Stimulated activated naive CD8-positive, alpha-beta T cell treated with anti-CD3 and anti-CD28 coated beads, Interleukin-15, Interleukin-2, amounts not matched to agents 100 ng/mL and 50 ng/mL, for 24 hours (primary cell): ENCODE data around the gene NDE1.
"Not testable (repeated sequence)": the region's sequence is repeated elsewhere in the genome, so short reads cannot be mapped to it uniquely, and the experiment has no call there.

Source experiments
- H3K27ac Mint-ChIP-seq: one replicate; pipeline ENCODE4 v1.8.0; 2021; ENCODE audit warnings: mild to moderate bottlenecking, mixed read lengths
- H3K27me3 Mint-ChIP-seq: one replicate; pipeline ENCODE4 v1.8.0; 2021; ENCODE audit warnings: mixed read lengths
- H3K36me3 Mint-ChIP-seq: one replicate; pipeline ENCODE4 v1.8.0; 2021; ENCODE audit warnings: low read depth, mixed read lengths
- H3K4me1 Mint-ChIP-seq: one replicate; pipeline ENCODE4 v1.8.0; 2021; ENCODE audit warnings: low read depth, mixed read lengths
- H3K4me3 Mint-ChIP-seq: one replicate; pipeline ENCODE4 v1.8.0; 2021; ENCODE audit warnings: mild to moderate bottlenecking, mixed read lengths
- H3K9me3 Mint-ChIP-seq: one replicate; pipeline ENCODE4 v1.8.0; 2021; ENCODE audit warnings: mixed read lengths

Gene NDE1

GRCh38 chr16:15642557-15643047, 7.4 kb upstream of the NDE1 start:
- no peaks in the 10 kb centered on the region for H3K9me3 Mint-ChIP-seq
- peaks cover 20% of the 10 kb centered on the region for H3K36me3 Mint-ChIP-seq
- no peaks in the 10 kb centered on the region for H3K27me3 Mint-ChIP-seq
- peak overlapping the region; percentile 97 for H3K27ac Mint-ChIP-seq
- peak overlapping the region; percentile 92 for H3K4me3 Mint-ChIP-seq
- H3K4me1 Mint-ChIP-seq = peaks cover 70% of the 10 kb centered on the region

- peaks cover 65% of the 10 kb centered on the region for H3K4me1 Mint-ChIP-seq
- H3K9me3 Mint-ChIP-seq = no peaks in the 10 kb centered on the region
- peak within 1 kb of the TSS; percentile 92 for H3K4me3 Mint-ChIP-seq
- peak within 1 kb of the TSS; percentile 97 for H3K27ac Mint-ChIP-seq
- peaks cover 13% of the 10 kb centered on the region for H3K36me3 Mint-ChIP-seq
- no peaks in the 10 kb centered on the region for H3K27me3 Mint-ChIP-seq
Measured at GRCh38 chr16:15643048-15643945, 6.7 kb upstream of the NDE1 start, which contains the start of gene MARF1. Gene MARF1, minus strand, starts transcription at chr16:15643154. Its CDS starts 3,921 bp downstream, at chr16:15639233.

- Mint-ChIP-seq H3K36me3 (peaks cover 7% of the 10 kb centered on the region), H3K27ac (peak overlapping the region; percentile 97), H3K4me3 (peak overlapping the region; percentile 92), H3K4me1 (peaks cover 59% of the 10 kb centered on the region), H3K27me3 (no peaks in the 10 kb centered on the region), H3K9me3 (no peaks in the 10 kb centered on the region)
Measured at GRCh38 chr16:15643946-15644250, 6.1 kb upstream of the NDE1 start.

- Mint-ChIP-seq H3K4me1 (peaks cover 55% of the 10 kb centered on the region), H3K4me3 (peak overlapping the region; percentile 92), H3K36me3 (peaks cover 4% of the 10 kb centered on the region), H3K9me3 (no peaks in the 10 kb centered on the region), H3K27ac (peak overlapping the region; percentile 97), H3K27me3 (no peaks in the 10 kb centered on the region)
Measured at GRCh38 chr16:15644267-15644961, 5.6 kb upstream of the NDE1 start.

GRCh38 chr16:15644962-15645465, 5.0 kb upstream of the NDE1 start:
- peaks cover 53% of the 10 kb centered on the region for H3K4me1 Mint-ChIP-seq
- not testable (repeated sequence) for H3K27ac Mint-ChIP-seq, H3K4me3 Mint-ChIP-seq, H3K36me3 Mint-ChIP-seq, H3K27me3 Mint-ChIP-seq, H3K9me3 Mint-ChIP-seq

GRCh38 chr16:15646557-15647293, 3.3 kb upstream of the NDE1 start:
- not testable (repeated sequence) for H3K27ac Mint-ChIP-seq, H3K4me3 Mint-ChIP-seq, H3K36me3 Mint-ChIP-seq, H3K27me3 Mint-ChIP-seq, H3K9me3 Mint-ChIP-seq
- peaks cover 40% of the 10 kb centered on the region for H3K4me1 Mint-ChIP-seq

- Mint-ChIP-seq H3K36me3 (peaks cover 10% of the 10 kb centered on the region), H3K9me3 (no peaks in the 10 kb centered on the region), H3K27ac (peak overlapping the region; percentile 55), H3K27me3 (no peaks in the 10 kb centered on the region), H3K4me1 (peaks cover 41% of the 10 kb centered on the region), H3K4me3 (no peak overlapping the region)
Measured at GRCh38 chr16:15647294-15648014, 2.6 kb upstream of the NDE1 start.

GRCh38 chr16:15648135-15648730, 1.8 kb upstream of the NDE1 start:
- Mint-ChIP-seq H3K4me3 (no peak overlapping the region), H3K36me3 (peaks cover 17% of the 10 kb centered on the region), H3K27ac (no peak overlapping the region), H3K9me3 (no peaks in the 10 kb centered on the region), H3K27me3 (no peaks in the 10 kb centered on the region), H3K4me1 (peaks cover 49% of the 10 kb centered on the region)

GRCh38 chr16:15649311-15649710, 734 bp upstream of the NDE1 start:
- H3K27ac Mint-ChIP-seq = peak overlapping the region; percentile 94
- not testable (repeated sequence) for H3K9me3 Mint-ChIP-seq, H3K27me3 Mint-ChIP-seq
- peak overlapping the region; percentile 85 for H3K4me3 Mint-ChIP-seq
- H3K36me3 Mint-ChIP-seq = peaks cover 26% of the 10 kb centered on the region
- H3K4me1 Mint-ChIP-seq = peaks cover 50% of the 10 kb centered on the region

GRCh38 chr16:15649727-15650018, 372 bp upstream of the NDE1 start:
- Mint-ChIP-seq H3K4me1 (peaks cover 46% of the 10 kb centered on the region), H3K36me3 (peaks cover 26% of the 10 kb centered on the region), H3K27ac (peak overlapping the region; percentile 94), H3K27me3 (no peaks in the 10 kb centered on the region), H3K4me3 (peak overlapping the region; percentile 85), H3K9me3 (no peaks in the 10 kb centered on the region)

- Mint-ChIP-seq H3K9me3 (no peaks in the 10 kb centered on the region), H3K4me1 (peaks cover 44% of the 10 kb centered on the region), H3K4me3 (peak overlapping the region; percentile 99), H3K27ac (peak overlapping the region; percentile 98), H3K27me3 (no peaks in the 10 kb centered on the region), H3K36me3 (peaks cover 26% of the 10 kb centered on the region)
Measured at GRCh38 chr16:15650698-15651171, 690 bp downstream of the NDE1 start.

- no peaks in the 10 kb centered on the region for H3K27me3 Mint-ChIP-seq
- peaks cover 46% of the 10 kb centered on the region for H3K4me1 Mint-ChIP-seq
- H3K9me3 Mint-ChIP-seq = no peaks in the 10 kb centered on the region
- peak overlapping the region; percentile 99 for H3K4me3 Mint-ChIP-seq
- H3K36me3 Mint-ChIP-seq = peaks cover 37% of the 10 kb centered on the region
- H3K27ac Mint-ChIP-seq = peak overlapping the region; percentile 55
Measured at GRCh38 chr16:15652293-15653001, 2.4 kb downstream of the NDE1 start.

GRCh38 chr16:15653227-15653626, 3.2 kb downstream of the NDE1 start:
- Mint-ChIP-seq H3K27me3 (no peaks in the 10 kb centered on the region), H3K4me1 (peaks cover 51% of the 10 kb centered on the region), H3K4me3 (peak overlapping the region; percentile 59), H3K27ac (peak overlapping the region; percentile 26), H3K9me3 (no peaks in the 10 kb centered on the region), H3K36me3 (peaks cover 44% of the 10 kb centered on the region)
